Measurements from ENCODE around the gene PREX1.
A peak's percentile ranks its signal among the peaks of the same experiment; 100 is the strongest.

Gene PREX1

DNA sequence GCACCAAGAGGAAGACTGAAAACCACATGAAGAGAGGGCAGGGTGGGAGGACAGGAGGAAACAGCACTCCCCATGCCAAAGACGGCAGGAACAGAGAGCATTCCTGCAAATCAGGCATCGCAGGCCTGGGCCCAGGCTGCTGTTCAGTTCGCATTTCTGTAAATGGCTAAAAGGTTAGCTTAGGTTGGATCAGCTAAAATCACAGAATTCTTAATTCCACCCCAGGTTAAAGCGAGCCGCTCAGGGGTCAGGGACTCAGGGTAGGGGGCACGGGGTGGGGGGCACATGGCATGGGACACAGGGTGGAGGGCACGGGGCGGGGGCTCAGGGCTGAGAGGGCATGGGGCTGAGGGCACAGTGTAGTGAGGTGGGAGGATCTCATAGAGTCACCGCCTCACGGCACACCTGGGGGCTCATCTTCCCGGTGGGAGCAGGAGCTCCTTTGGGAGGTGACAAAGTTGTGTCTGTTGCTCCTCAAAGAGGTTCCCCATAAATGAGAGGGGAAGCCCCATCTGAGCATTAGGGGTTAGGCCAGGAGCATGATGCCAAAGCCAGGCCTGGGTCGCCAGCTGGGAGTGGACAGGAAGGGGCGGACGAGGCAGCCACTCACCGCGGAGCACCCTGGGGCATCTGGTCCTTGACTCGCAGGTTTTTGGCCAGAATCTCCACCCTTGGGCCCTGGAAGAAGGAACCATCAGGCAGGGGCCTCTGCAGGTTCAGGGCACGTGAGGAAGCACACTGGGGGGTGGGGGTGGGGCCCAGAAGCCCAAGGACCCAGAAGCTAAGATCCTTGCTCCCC is 200.7 kb downstream of the PREX1 start:
- H3K36me3 Mint-ChIP-seq (ENCODE audit: insufficient read depth), result peaks cover 80% of the 10 kb centered on the region
- H3K4me1 Mint-ChIP-seq, result peaks cover 17% of the 10 kb centered on the region
- no peaks in the 10 kb centered on the region for H3K9me3 Mint-ChIP-seq
- no peak for ATAC-seq (replicated peaks; ENCODE audit: extremely low read depth, poor library complexity, severe bottlenecking)
- H3K4me3 Mint-ChIP-seq, result no peak overlapping the region
- H3K27me3 Mint-ChIP-seq, result no peaks in the 10 kb centered on the region
- peak overlapping the region; percentile 13 for H3K27ac Mint-ChIP-seq (ENCODE audit: low read depth)
- DNase-seq (ENCODE audit: low spot score in 2 of 2), result no peak

DNA sequence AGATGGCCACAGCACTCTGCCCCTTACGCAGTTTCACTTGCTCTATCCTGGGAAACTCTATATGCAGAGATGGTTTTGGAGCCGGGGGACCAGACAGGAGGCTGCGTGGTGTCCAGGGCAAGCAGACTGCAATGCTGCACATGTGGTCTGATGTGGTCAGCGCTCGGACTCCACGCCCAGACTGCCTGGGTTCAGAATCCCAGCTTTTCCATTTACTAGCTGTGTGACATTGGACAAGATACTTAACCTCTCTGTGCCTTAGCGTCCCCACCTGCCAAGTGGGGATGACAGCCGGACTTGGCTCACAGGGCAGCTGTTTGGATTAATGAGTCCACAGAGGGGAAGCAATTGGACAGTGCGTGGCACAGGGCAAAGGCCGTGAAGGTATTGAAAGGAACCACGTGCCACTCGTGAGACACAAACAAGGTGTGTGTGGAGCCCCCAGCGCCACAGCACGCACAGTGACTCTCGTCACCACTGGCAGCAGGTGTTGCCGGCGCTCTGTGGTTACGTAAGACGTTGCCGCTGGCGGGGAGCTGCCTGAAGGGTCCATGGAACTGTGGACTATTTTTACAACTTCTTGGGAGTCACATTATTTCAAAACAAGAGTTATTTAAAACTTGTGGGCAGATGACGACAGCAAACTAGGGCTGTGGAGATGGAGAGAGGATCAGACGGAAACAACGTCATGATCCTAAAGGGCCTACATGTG is 201.4 kb downstream of the PREX1 start:
- no peak for ATAC-seq (replicated peaks; ENCODE audit: extremely low read depth, poor library complexity, severe bottlenecking)
- Mint-ChIP-seq H3K27me3 (no peaks in the 10 kb centered on the region), H3K27ac (ENCODE audit: low read depth) (peak overlapping the region; percentile 19), H3K36me3 (ENCODE audit: insufficient read depth) (peaks cover 78% of the 10 kb centered on the region), H3K4me1 (peaks cover 20% of the 10 kb centered on the region), H3K9me3 (no peaks in the 10 kb centered on the region), H3K4me3 (no peak overlapping the region)
- no peak for DNase-seq (ENCODE audit: low spot score in 2 of 2)

DNA sequence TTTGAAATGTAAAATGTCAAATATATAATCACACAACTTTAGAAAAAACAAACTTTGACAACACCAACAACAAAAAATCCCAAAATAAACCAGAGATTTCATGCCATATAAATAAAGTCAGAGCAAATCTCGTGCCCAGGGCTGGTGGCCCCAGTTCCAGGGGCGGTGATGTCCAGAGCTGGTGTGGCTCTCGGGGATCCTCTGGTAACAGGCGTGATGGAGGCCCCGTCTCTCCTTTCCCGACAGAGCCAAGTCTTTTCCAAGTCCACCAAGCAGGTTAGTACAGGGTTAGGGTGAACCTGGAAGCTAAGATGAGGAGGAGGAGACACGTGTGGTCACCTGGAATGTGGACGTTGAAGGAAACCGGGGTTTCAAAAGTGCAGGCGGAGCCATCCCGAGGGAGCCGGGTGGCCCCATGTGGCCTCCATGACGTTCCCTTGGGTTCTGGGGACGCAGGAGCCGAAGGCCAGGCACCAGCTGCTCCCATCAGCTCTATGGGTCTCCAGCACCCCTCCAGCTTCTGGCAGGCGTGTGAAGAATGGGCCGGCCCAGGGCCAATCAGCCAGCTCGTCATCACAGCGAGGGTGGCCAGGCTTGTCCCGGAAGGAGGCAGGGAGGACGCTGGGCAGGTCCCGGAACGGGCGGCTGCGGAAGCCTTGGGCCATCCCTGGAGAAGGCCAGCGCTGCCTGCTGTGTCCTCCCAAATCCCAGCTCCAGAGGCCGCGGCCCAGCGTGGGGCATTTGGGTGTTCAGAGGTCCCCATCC is 202.5 kb downstream of the PREX1 start:
- H3K4me1 Mint-ChIP-seq, result peaks cover 31% of the 10 kb centered on the region
- no peaks in the 10 kb centered on the region for H3K27me3 Mint-ChIP-seq
- H3K36me3 Mint-ChIP-seq (ENCODE audit: insufficient read depth), result peaks cover 72% of the 10 kb centered on the region
- no peak overlapping the region for H3K4me3 Mint-ChIP-seq
- DNase-seq (ENCODE audit: low spot score in 2 of 2) (no peak), ATAC-seq (replicated peaks; ENCODE audit: extremely low read depth, poor library complexity, severe bottlenecking) (no peak)
- H3K27ac Mint-ChIP-seq (ENCODE audit: low read depth), result peak overlapping the region; percentile 19
- no peaks in the 10 kb centered on the region for H3K9me3 Mint-ChIP-seq

DNA sequence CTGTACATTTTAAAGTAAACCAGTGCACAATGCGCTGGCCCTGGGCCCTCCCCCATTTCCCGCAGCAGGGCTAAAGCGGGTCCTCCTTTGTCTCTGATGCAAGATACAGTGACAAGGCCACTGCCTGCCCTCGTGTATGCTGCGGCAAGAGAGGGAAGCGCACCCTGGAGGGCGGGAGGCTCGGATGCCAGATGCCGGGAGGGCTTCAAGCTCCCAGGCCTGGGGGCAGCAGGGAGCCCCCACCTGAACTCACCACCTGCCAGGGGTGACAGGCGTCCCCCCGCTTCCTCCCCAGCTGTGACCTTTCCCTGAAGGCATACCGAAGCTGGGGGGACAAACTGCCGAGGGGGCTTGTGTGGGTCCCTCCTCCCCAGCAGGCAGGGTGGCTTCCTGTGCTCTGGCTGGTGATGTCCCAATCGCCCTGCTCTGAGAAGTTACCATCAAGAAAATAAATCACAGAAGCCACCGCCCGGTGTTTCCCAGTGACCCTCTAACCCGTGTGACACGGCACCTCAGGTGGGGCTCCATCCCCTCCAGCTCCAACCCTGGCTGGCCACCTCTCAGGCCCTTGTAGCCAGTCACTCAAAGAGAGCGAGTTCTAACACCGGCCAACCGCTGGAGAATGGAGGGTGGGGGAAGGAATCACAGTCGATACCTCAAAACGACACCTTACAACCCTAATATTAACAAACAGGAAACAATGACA is 203.3 kb downstream of the PREX1 start:
- ATAC-seq (replicated peaks; ENCODE audit: extremely low read depth, poor library complexity, severe bottlenecking) (no peak), DNase-seq (ENCODE audit: low spot score in 2 of 2) (no peak)
- peaks cover 64% of the 10 kb centered on the region for H3K36me3 Mint-ChIP-seq (ENCODE audit: insufficient read depth)
- no peak overlapping the region for H3K4me3 Mint-ChIP-seq
- no peaks in the 10 kb centered on the region for H3K27me3 Mint-ChIP-seq
- H3K9me3 Mint-ChIP-seq, result no peaks in the 10 kb centered on the region
- H3K4me1 Mint-ChIP-seq, result peaks cover 31% of the 10 kb centered on the region
- H3K27ac Mint-ChIP-seq (ENCODE audit: low read depth), result peak overlapping the region; percentile 19

DNA sequence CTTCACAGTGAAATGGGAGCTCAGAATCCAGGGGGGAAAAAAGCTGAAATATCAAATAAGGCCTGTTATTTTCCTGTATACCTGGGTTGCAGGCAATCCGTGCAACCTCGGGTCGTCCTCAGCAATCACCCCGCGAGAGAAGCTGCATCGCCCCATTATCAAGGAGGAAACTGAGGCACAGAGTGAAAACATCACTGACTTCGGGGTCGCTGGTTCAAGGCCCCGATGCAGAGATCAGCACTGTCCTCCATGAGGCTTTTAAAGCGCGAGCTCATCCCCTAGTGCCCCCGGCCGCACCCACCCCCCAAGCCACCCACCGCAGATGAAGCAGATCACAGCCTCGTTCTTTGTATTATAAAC is 203.9 kb downstream of the PREX1 start:
- Mint-ChIP-seq H3K4me1 (peaks cover 31% of the 10 kb centered on the region), H3K36me3 (ENCODE audit: insufficient read depth) (peaks cover 60% of the 10 kb centered on the region), H3K9me3 (no peaks in the 10 kb centered on the region)

DNA sequence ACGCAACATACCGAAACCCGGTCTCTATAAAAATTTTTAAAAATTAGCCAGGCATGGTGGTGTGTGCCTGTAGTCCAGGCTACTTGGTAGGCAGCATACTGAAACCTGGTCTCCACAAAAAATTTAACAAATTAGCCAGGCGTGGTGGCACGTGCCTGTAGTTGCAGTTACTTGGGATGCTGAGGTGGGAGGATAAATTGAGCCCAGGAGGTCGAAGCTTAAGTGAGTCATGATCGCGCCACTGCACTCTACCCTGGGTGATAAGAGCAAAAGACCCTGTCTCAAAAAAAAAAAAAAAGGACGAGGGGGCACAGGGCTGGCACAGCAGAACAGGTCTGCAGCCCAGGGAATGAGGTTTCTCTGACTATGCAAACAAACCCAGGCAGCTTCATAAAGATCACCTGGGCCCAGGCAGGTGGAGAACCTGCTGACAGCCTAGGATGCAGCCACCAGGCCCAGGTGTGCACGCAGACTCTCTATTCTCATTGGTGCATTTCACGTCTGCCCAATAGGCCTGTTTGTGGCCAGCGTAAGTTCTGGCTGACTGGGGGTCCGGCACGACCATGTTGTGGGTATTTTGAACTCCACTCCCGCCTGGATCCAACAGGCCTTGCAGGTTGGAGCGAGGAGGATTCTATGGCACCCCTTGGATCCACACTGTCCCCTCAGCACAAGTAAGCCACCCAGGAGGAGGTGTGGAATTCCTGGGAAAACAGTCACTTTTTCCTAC is 204.5 kb downstream of the PREX1 start:
- no peak for ATAC-seq (replicated peaks; ENCODE audit: extremely low read depth, poor library complexity, severe bottlenecking)
- Mint-ChIP-seq H3K9me3 (no peaks in the 10 kb centered on the region), H3K27ac (ENCODE audit: low read depth) (peak overlapping the region; percentile 74), H3K36me3 (ENCODE audit: insufficient read depth) (peaks cover 59% of the 10 kb centered on the region), H3K4me3 (peak overlapping the region; percentile 9), H3K27me3 (no peaks in the 10 kb centered on the region), H3K4me1 (peaks cover 31% of the 10 kb centered on the region)
- no peak for DNase-seq (ENCODE audit: low spot score in 2 of 2)

More for the DNA sequence above, 203.9 kb downstream of the PREX1 start:
- Mint-ChIP-seq H3K4me3 (peak overlapping the region; percentile 9), H3K27ac (ENCODE audit: low read depth) (no peak overlapping the region), H3K27me3 (no peaks in the 10 kb centered on the region)
- DNase-seq (ENCODE audit: low spot score in 2 of 2) (no peak), ATAC-seq (replicated peaks; ENCODE audit: extremely low read depth, poor library complexity, severe bottlenecking) (no peak)

DNA sequence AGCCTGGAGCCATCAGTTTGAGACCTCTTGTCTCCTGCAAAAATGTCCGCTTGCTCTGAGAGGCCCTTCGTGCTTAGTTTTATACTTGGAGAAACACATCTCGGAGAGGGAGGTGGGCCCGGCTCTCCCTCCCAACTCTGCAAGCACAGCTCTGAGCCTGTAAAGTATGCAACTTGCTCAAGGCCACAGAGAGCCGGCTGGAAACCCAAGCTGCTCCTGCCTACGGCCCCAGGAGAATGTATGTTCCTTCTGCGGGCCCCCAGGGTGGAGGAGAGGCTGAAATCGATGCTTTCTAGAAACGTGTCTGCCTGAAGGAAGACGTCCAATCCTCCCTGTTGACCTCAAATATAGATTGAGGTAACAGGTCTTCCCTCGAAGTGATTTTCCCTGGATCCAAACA is 205.4 kb downstream of the PREX1 start:
- Mint-ChIP-seq H3K4me3 (no peak overlapping the region), H3K27ac (ENCODE audit: low read depth) (peak overlapping the region; percentile 74), H3K4me1 (peaks cover 31% of the 10 kb centered on the region), H3K36me3 (ENCODE audit: insufficient read depth) (peaks cover 53% of the 10 kb centered on the region), H3K27me3 (no peaks in the 10 kb centered on the region), H3K9me3 (no peaks in the 10 kb centered on the region)
- ATAC-seq (replicated peaks; ENCODE audit: extremely low read depth, poor library complexity, severe bottlenecking) (no peak), DNase-seq (ENCODE audit: low spot score in 2 of 2) (no peak)

DNA sequence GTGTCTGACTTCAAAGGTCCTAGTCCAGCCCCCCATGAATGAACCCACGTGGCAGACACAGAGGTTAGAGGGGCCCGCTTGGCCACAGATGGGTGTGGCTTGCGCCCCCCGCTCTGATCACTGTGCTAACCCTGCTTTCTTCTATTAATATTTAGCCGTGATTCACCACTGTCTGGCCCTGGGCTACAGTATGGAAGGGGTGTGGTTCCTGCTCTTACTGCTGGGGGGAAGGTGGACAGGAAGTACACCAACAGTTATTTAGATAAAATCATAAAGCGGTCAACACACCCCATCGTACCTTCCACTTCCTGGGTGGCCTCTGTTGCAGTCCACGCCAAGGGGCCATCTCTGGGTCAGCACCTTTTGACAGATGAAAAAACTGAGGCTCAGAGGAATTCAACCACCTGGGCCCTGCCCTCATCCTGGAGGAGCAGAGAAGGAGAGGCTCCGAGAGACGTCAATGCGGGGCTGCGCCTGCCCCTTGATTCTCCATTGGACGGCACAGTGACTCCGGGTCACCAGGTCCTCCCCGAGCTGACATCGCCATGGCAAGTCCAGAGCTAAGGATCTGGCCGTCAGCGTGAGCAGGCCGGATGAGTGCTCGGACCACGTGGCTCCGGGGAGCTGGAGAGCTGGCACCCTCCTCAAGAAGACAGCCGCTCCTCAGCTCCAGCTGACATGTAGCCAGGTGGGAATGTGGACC is 206.3 kb downstream of the PREX1 start:
- Mint-ChIP-seq H3K36me3 (ENCODE audit: insufficient read depth) (peaks cover 44% of the 10 kb centered on the region), H3K27ac (ENCODE audit: low read depth) (peak overlapping the region; percentile 74), H3K27me3 (no peaks in the 10 kb centered on the region), H3K4me3 (no peak overlapping the region), H3K4me1 (peaks cover 23% of the 10 kb centered on the region), H3K9me3 (no peaks in the 10 kb centered on the region)
- ATAC-seq (replicated peaks; ENCODE audit: extremely low read depth, poor library complexity, severe bottlenecking) (no peak), DNase-seq (ENCODE audit: low spot score in 2 of 2) (no peak)

DNA sequence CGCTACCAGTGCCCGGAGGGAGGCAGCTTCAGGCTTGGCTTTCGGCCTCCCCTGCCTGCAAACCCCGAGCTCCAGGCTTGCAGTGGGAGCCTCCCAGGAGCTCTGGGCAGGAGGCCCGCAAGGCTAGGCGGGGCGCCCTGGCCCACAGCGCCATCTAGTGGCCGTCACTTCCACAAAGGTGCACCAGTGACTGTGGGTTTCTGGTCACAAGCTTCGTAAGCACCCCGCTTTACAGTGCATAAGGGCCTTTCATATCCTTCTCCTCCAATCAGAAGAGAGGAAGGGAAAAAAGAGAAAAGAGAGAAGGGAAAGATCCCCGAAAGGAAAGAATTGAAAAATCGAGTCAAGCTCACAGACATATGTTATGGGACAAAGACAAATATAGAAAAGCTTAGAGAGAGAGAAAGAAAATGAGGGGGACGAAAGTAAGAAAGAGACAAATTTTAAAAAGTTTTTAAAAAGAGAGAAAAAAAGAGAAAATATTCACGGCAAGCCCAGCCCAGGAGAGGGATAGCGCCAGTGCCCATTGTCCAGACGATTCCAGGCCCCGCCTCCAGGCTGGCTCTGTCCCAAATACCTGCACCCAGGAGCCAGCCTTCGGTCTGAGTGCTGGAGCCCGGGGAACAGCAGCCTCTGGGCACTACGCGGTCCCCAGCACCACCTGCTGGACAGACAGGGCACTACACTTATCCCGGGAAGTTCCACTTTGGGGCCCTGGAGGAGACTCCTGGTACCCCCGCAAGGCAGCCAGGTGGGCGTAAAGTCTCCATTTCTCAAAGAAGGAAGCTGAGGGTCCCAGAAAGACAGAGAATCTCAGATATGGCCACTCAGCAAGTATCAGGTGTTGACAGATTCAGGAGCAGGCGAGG is 207.1 kb downstream of the PREX1 start:
- no peaks in the 10 kb centered on the region for H3K27me3 Mint-ChIP-seq
- H3K4me3 Mint-ChIP-seq, result peak overlapping the region; percentile 70
- peaks cover 21% of the 10 kb centered on the region for H3K4me1 Mint-ChIP-seq
- peaks cover 36% of the 10 kb centered on the region for H3K36me3 Mint-ChIP-seq (ENCODE audit: insufficient read depth)
- peak overlapping the region; percentile 74 for H3K27ac Mint-ChIP-seq (ENCODE audit: low read depth)
- DNase-seq (ENCODE audit: low spot score in 2 of 2), result peak; percentile 42 to 61
- H3K9me3 Mint-ChIP-seq, result no peaks in the 10 kb centered on the region
- ATAC-seq (replicated peaks; ENCODE audit: extremely low read depth, poor library complexity, severe bottlenecking), result peak; percentile 83

DNA sequence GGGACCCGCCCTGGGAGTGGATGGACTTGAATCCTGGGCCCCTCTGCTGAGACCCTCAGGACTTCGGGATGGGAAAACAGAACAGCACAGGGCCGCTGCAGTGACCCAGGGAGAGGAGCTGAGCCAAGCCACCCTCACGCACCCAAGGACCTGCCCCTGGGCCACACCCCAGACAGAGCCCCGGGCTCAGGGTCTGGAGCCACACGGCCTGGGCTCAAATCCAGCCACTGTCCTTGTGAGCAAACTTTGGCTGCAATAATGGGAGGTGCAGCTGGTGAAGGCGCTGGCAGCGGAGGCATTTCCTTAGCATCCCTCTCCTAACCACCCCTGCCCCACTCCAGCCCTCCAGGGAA is 207.7 kb downstream of the PREX1 start:
- Mint-ChIP-seq H3K27me3 (no peaks in the 10 kb centered on the region), H3K9me3 (no peaks in the 10 kb centered on the region), H3K4me3 (no peak overlapping the region), H3K27ac (ENCODE audit: low read depth) (no peak overlapping the region), H3K4me1 (peaks cover 21% of the 10 kb centered on the region), H3K36me3 (ENCODE audit: insufficient read depth) (peaks cover 30% of the 10 kb centered on the region)
- no peak for DNase-seq (ENCODE audit: low spot score in 2 of 2)
- ATAC-seq (replicated peaks; ENCODE audit: extremely low read depth, poor library complexity, severe bottlenecking), result no peak
